CMK (cell line): Measurements from ENCODE around the gene ERGIC3.

ENCODE experiments used
- DNase-seq: peaks from one replicate; pipeline ENCODE4 v3.0.0-alpha.2; 2010; ENCODE audit warnings: low read depth

The ERGIC3 gene

DNA sequence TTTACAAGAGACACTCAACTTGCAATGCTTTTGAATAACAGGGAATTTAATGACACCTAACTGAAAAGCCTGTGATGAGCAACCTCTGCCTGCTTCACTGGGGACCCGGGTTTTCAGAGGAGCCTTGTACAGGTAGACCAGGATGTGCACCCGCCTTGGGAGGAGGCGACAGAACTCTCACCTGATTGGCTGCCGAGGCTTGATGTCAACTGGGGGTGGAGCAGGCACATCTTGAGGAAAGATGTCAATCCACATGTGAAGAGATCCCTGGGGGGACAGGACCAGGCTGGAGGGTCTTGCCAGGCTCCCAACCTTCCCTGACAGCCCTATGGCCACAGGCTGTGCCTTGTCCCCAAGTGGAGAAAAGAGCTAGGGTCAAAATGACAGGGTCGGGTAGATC lies 19.8 kb downstream of the ERGIC3 start:
- no peak for DNase-seq

DNA sequence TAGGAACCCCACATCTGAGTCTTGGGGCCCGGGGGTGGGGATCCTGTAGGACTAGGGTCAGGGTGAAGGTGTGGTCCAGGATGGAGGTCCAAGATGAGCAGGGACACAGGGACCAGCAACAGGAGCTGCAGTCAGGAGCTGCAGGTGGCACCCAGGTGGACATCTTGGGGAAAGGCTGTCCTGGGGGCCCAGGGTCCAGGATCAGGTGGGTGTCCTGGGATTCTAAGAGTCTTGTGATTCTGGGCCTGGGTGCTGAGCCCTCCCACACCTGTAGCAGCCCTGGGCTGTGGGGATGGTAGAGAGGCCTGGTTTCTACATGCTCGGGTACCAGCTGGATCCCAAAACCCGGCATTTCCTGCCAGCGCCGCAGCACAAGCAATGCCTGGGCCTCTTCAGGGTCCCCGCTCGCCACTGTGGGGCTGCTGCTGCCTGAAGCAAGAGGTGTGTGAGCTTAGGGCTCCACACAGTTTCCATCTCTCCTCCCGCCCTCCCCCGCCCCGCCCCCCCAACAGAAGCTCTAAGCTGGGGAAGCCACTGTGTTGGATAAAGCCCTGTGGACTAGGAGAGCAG lies 20.7 kb downstream of the ERGIC3 start:
- no peak for DNase-seq

DNA sequence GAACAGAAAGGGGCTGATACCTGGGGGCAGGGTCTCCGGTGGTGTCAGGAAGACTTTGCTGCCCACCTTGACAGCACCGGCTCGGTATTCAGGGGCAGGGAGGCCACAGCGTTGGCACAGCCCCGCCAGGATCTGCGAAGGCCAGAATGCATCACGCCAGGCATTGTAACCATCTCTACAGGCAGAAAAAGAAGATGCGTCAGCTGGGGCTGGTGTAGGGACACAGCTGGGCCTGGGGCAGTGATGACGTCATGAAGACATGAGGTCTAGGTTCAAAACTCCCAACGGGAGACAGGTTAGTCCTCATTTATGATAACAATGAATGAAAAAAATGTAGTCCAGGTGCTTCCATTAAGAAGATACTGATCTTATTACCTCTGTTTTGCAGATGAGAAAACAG lies 22.0 kb downstream of the ERGIC3 start:
- DNase-seq: no peak

DNA sequence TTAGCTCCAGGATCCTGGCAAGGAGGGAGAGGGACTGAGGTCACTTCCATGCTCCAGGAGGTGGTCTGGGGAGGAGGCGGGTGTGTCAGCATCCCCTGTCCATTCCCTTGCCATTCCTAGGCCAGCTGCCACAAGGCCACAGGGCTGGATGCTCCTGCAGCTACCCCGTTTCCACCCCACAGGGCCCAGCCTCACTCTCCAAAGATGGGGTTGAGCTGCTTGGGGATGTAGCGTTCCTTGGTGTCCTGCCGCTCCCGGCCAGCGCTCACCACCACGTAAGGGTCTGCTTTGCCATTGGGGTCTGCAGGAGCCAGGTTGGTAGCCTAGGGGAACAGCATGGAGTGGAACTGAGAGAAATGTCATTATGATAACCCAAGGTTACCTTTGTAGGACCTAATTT lies 23.0 kb downstream of the ERGIC3 start:
- no peak for DNase-seq

DNA sequence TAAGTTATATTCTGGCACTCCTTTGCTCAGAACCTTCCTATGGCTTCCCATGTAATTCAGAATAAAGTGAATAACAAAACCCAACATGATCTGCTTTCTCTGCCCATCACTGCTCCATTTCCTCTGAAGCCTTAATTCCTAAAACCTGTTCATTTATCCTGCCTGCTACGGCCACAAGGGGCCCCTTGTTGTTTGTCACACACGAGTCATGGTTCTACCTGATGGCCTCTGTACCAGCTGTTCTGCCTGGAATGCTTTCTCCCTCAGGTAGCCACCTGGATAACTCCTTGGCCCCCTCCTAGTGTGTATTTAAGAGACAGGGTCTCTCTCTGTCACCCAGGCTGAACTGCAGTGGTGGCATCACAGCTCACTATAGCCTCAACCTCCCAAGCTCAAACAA lies 26.8 kb downstream of the ERGIC3 start:
- no peak for DNase-seq

DNA sequence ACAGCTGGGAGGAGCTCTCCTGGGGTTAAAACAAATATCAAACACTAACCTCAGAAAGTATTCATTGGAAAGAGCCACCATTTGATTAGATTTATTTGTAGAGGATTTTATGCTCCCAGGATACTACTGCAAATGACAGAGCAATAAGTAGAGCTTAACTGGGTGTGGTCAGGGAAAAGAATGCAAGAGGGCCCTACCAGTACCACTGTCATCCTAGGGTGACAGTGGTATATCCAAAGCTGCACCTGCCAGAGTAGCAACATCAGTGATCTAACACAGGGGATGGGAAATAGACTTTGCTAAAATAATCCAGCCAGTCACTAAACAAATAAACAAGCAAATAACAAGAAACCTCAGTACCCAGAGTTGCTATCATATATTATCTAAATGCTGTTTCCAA lies 29.7 kb downstream of the ERGIC3 start:
- DNase-seq: no peak

DNA sequence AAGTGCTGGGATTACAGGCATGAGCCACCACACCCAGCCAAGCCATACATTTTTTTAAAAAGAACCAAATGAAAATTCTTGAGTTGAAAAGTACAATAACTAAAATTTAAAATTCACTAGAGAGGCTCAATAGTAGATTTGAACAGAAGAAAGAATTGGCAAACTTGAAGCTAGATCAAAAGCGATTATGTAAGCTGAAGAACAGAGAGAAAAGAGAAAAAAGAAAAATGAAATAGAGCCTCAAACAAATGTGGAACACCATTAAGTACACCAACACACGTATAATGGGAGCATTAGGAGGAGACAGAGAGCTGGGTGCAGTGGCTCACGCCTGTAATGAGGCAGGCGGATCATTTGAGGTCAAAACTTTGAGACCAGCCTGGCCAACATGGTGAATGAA lies 31.0 kb downstream of the ERGIC3 start:
- DNase-seq: no peak

DNA sequence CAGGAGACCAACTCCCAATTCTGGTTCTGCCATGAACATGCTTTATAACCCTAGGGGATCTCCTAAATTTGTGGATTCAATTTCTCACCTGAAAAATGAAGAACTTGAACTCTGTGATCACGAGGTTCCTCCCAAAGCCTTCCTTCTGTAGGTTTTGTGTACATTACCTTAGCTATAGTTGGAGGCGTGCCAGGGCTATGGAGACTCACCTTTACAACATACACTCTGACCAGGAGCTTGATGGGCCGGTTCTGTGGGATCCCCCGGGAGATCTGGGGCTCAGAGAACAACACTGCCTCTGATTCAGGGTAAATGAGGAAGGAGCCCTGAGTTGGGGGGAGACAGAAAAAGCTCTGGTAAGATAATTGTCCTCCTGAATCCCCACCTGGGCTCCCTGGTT lies 34.1 kb downstream of the ERGIC3 start:
- no peak for DNase-seq

DNA sequence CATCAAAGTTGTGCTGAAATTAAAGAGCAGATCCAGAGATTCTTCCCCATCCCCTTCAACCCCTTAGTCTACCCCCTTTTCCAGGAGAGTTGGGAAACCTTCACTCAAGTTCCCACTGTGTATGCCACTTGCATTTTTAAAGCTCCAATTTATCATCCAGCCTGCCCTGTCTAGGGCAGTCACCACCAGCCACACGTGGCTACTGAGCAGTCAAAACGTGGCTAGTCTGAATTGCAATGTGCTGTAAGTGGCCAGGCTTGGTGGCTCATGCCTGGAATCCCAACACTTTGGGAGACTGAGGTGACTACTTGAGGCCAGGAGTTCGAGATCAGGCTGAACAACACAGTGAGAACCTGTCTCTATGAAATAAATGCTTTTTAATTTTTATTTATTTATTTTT lies 34.9 kb downstream of the ERGIC3 start:
- no peak for DNase-seq

DNA sequence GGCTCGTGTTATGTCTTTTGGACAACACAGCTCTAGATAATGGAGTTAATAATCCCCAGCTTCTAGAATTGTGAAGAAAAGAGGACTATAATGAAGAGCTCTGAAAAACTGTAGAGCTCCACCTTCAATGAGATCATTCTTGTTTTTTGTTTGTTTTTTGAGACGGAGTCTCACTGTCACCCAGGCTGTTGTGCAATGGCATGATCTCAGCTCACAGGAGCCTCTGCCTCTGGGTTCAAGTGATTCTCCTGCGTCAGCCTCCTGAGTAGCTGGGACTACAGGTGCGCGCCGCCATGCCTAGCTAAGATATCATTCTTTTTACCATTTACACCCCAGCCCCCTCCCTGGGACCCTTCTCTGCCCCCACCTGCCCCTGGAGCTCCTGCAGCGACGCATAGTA lies 36.6 kb downstream of the ERGIC3 start:
- no peak for DNase-seq

DNA sequence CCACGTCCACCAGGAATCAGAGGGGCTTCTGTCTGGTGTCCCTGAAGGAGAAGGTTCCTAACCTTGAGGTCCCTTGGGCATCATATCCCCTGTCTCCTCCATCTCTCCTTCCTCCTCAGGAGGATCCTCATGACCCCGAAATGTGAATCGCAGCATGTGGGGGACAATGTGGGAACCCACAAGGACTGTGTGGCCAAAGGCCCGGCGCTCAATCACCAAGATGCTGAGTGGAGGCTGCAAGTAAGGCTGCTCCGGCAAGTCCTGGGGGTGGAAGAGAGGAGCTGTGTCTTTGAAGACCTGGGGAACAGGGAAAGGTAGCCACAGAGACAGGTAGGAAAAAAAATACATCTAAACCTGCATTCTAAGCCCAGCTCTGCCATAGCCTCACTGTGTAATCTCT lies 37.3 kb downstream of the ERGIC3 start:
- no peak for DNase-seq

DNA sequence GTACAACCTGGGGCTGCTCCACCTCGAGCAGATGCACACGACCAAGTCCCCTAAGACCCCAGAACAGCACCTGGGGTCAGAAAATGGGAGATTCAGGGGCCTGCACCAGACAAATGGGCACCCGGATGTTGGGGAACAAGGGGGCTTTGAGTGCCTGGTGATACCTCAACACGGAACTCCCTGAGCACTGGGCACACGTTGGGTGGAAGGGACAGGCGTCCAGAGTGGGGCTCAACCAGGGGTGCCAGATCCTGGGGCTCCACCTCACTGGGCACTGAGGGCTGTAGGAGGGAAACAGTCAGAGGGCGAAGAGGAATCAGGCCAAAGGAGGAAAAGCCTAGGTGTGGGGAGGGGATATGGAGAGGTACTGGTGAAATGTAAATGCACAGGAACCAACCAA lies 40.3 kb downstream of the ERGIC3 start:
- DNase-seq: no peak

DNA sequence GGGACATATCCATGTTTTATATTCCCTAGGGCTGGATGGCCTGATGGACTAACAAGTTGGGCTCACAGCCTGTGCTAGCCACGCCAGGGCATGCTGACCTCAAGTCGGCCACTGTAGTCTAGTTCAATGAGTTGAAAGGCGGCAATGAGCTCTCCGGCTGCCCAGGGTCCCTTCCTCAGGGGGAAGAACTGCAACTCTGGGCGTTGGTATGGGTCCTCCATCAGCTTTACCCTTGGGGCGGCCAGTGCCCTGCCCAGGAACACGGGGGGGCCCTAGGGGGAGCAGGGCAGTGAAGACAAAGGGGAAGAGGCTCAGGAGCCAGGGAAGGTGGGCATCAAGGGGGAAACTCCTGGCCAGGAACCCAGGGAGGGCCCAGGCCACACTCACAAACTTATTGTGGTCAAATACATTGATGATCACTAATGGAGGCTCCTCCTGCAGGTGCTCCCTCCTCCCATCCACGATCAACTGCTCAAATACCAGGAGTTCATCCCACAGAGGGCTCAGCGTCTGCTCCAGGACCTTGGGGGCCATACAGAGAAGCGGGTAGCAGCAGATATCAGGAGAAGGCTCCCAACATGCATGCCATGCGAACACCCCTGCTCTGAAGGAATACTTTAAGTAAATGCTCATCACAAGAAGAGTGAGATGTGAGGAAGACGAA lies 41.0 kb downstream of the ERGIC3 start:
- DNase-seq: no peak

DNA sequence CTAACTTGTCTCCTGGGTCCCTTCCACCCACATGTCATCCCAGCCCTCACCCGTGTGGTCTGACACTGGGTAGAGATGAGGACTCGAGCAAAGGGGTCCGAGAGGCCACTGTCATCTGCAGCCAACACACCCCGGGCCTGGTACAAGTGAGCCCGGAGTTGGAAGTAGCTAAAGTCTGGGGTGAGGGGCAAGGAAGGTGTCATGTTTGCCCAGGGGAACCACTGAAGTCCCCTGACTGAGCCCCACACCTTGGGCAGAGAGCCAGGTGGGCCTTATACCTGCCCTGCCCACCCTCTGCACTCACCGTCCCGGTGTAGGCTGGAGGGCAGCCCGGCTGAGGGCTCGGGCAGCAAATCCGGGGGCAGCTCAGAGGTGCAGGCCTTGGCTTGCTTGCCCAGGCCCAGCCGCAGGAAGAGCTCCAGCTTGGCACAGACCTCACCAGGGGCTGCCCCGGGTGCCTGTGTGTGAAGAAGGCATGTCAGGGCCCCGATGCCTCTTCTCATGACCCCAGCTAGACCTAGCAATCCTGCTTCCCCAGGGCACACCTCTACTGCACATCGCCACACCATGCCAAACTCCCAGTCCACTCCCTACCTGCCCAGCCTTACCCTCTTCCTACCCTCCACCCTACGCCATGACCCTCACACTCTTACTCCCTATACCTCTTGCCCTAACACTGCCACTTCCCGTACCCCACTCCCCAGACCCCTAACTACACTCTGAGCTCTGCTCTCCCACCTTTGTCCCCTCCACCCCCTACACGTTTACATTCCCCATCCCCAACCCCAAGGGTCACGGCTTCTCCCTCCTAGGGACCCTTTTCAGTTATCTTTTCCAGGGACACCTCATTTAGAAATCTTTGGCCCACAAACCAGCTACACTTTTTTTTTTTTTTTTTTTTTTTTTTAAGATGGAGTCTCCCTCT lies 42.0 kb downstream of the ERGIC3 start:
- DNase-seq: no peak

DNA sequence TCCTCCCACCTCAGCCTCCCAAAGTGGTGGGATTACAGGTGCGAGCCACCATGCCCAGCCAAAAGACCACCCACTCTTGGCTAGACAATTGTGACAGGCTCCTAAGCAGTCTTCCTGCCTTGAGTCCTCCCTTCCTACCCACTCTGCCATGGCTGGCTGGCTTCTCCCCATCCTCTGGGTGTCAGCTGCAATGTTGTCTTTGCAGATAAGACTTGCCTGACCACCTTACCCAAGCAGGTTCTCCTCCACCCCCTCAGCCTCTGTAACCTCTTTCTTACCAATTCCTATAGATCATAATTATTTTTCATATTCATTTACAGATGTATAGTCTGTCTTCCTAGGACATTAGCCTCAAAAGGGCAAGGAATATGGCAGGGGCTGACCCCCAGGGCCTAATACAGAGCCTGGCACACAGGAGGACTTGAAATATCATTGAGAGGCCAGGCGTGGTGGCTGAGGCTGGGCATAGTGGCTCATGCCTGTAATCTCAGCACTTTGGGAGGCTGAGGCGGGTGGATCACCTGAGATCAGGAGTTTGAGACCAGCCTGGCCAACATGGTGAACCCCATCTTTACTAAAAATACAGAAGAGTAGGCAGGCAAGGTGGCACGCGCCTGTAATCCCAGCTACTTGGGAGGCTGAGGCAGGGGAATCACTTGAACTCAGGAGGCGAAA lies 45.0 kb downstream of the ERGIC3 start:
- DNase-seq: no peak

DNA sequence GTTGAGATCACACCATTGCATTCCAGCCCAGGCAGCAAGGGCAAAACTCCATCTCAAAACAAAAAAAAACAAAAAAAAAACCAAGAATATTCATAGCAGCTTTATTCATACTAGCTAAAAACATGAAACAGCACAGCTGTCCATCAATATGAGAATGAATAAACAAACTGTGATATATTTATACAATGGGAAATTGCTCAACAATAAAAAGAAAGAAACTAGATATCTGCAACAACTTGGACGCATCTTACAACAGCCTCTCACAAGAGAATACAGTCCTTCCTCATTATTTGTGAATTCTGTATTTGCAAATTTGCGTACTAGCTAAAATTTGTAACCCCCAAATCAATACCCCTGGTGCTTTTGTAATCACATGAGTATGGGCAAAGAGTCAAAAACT lies 45.6 kb downstream of the ERGIC3 start:
- DNase-seq: no peak

DNA sequence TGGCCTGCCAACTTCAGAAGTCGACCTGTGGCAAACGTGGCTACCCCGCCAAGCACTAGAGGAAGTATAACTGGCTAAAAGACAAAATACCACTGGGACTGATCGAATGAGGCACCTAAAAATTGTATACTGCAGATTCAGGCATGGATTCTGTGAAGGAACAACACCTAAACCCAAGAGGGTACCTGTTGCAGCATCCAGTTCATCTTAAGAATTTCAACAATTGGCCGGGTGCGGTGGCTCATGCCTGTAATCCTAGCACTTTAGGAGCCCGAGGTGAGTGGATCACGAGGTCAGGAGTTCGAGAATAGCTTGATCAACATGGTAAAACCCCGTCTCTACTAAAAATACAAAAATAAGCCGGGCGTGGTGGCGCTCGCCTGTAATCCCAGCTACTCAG lies 46.5 kb downstream of the ERGIC3 start:
- no peak for DNase-seq

DNA sequence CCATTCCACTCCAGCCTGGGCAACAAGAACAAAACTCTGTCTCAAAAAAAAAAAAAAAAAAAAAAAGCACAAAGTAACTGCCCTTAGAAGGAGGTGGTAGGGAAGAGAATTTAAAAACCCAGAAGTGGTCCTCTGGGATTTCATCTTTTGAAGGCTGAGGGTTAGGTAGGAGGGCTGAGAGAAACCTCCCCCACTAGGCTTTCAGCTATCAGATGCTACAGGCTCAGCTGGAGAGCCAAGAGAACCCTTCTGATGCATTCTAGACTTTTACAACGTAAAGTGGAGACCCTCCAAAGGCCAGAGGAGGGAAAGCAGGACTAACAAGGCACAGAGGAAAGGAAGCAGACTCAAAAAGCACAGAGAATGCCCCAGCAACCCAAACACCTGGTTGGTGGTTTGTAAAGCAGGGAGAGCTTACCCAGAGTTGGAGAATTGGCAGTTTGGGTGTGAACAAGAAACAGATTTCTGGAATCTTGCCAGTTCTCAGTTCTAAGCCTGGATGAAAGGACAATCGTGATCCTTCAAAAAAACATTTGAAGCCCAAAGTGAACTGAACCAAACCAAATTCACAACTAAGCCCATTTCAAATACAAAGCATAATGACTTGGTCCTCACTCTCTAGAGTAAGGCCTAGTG lies 50.6 kb downstream of the ERGIC3 start:
- DNase-seq: no peak

DNA sequence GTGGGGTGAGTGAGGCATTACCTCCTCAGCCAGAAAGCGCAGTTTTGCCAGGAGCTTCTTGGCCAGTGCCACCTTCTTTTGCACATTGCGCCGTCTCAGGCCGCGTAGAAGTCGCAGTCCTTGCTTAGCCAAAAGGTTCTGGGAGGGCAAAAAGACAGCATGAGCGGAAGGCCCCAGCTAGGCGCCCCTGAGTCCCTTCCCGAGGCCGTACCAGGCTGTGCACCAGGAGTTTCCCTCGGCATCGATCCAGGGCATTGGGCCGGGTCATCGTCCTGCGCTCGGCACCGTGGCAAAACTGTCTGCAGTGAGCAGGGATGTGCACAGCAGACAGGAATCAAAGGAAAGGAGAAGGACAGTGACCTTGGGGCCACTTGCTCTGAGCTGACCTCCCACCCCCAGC lies 53.6 kb downstream of the ERGIC3 start:
- DNase-seq: no peak

DNA sequence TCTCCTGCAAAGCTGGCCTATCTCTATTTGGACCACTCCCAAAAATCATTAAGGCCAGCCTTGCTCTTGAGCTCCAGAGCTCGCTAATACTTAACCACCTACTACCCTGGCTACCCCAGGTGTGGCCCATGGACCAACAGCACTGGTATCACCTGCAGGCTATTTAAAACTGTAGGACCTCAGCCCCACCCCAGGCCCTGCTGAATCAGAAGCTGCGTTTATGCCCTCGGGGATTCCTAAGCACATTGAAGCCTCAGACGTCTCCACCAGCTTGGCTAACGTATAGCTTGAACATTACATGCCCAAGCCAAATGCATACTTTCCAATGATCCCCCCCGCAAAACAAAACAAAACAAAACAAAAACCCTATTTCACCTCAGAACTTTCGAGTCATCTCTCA lies 54.0 kb downstream of the ERGIC3 start:
- no peak for DNase-seq

DNA sequence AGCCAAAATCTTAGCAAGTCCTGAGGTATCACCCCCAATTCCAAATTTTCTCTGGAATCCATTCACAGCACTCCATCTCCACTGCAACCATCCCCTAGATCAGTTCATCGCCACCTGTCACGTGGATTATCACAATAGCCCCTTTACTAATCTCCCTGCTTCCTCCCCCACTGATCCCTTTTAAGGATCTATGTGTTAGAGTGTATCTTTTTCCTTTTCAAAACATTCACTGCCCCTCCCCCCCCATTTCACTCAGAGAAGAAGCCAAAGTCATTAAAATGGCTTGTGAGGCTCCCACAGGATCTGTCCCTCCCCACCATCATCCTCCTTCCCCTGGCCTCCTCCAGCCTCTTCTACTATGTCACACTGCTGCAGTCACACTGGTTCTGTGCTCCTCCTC lies 55.3 kb downstream of the ERGIC3 start:
- DNase-seq: no peak

DNA sequence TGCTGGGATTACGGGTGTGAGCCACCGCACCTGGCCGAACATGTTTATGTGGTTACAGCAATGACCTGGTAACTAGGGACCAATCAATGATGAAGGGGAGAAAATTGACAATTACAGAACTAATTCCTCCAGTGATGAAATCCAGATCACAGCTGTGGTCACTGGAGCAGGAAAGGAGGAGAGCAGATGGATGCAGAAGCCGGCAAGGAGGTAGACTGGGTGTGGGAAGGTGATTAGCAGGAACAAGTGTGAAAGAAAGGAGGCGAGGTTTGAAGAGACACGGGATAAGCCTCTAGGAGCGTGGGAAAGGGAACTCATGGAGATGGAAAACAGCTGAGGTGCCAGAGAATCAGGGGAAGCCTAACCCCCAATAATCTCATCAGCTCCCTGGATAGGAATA lies 56.6 kb downstream of the ERGIC3 start:
- DNase-seq: no peak
